Central memory CD8-positive, alpha-beta T cell (primary cell): ENCODE measurements around the gene BMX.

Experiments
- ATAC-seq: fragments of 150-1000 bp; cut with Tn5 transposase; replicated peaks from 2 replicates; pipeline ENCODE4 v1.10.0; 2022; ENCODE audit warnings: mild to moderate bottlenecking, moderate FRiP score, moderate number of reproducible peaks; ENCODE audit not compliant: poor library complexity, severe bottlenecking; ENCODE audit errors: extremely low read depth
- DNase-seq, 2 donors: peaks; one replicate each; pipeline ENCODE4 v3.0.0; 2021; ENCODE audit warnings: low spot score in 2 of 2
- H3K27ac Mint-ChIP-seq: one replicate; pipeline ENCODE4 v1.8.0; 2022; ENCODE audit warnings: low read depth, mild to moderate bottlenecking, moderate library complexity, mixed read lengths
- H3K27me3 Mint-ChIP-seq: one replicate; pipeline ENCODE4 v1.8.0; 2022; ENCODE audit warnings: mixed read lengths
- H3K36me3 Mint-ChIP-seq: one replicate; pipeline ENCODE4 v1.8.0; 2022; ENCODE audit warnings: mild to moderate bottlenecking, moderate library complexity, mixed read lengths; ENCODE audit not compliant: insufficient read depth
- H3K4me1 Mint-ChIP-seq: one replicate; pipeline ENCODE4 v1.8.0; 2022; ENCODE audit warnings: mixed read lengths
- H3K4me3 Mint-ChIP-seq: one replicate; pipeline ENCODE4 v1.8.0; 2022; ENCODE audit warnings: mild to moderate bottlenecking, moderate library complexity, mixed read lengths
- H3K9me3 Mint-ChIP-seq: one replicate; pipeline ENCODE4 v1.8.0; 2022; ENCODE audit warnings: mixed read lengths

The BMX gene

DNA sequence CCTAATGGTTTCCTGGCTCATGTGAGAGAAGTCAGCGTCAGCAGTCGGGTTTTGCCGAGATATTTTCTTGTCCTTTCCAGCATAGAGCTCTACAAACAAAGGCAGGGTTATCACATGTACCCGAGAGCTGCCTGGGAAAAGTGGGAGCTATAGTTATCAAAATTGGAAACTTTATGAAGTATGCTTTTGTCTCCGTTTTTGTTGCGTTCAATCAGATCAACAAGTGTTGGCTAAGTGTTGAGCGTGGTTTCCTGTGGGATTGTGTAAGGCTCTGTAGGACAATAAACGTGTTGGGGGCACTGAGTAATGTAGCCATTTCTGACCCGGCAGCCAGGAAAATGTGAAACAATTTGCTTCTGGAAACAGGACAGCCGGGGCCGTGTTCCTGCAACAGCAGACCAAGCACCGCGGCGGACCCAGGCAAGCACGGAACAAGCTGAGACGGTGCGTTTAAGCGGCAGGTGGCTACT lies at the start of gene BMX:
BMX (plus strand) TSS at position 311 of the 470 bp plus-strand sequence. CDS start 7,547 bp downstream, outside the sequence.
- Mint-ChIP-seq H3K4me1 (peaks cover 6% of the 10 kb centered on the region), H3K9me3 (no peaks in the 10 kb centered on the region), H3K36me3 (peaks cover 2% of the 10 kb centered on the region), H3K27ac (no peak within 1 kb of the TSS), H3K4me3 (no peak within 1 kb of the TSS), H3K27me3 (peaks cover 37% of the 10 kb centered on the region)
- DNase-seq (no peak), ATAC-seq (no peak)

DNA sequence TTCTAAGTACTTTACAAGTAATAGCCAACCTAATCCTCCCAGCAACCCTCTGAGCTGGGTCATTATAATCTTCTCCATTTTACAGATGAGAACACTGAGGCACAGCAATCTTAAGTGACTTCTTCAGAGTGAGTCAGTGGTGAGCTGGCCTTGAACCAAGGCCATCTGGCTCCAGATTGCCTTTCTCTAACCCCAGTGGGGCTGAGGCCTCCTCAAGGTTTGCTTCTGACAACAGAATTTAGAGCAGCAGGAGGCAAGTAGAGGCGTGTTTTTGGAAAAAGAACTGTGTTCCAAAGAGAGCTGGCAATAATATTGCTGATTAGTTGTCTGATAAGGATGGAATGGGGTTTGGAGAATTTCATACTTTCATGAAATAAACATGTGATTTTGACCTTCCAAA lies 48.7 kb upstream of the BMX start:
- H3K27me3 Mint-ChIP-seq, result no peaks in the 10 kb centered on the region
- no peaks in the 10 kb centered on the region for H3K4me1 Mint-ChIP-seq
- DNase-seq (no peak), ATAC-seq (no peak)
- H3K27ac Mint-ChIP-seq, result no peak overlapping the region
- H3K9me3 Mint-ChIP-seq, result no peaks in the 10 kb centered on the region
- no peak overlapping the region for H3K4me3 Mint-ChIP-seq
- no peaks in the 10 kb centered on the region for H3K36me3 Mint-ChIP-seq

DNA sequence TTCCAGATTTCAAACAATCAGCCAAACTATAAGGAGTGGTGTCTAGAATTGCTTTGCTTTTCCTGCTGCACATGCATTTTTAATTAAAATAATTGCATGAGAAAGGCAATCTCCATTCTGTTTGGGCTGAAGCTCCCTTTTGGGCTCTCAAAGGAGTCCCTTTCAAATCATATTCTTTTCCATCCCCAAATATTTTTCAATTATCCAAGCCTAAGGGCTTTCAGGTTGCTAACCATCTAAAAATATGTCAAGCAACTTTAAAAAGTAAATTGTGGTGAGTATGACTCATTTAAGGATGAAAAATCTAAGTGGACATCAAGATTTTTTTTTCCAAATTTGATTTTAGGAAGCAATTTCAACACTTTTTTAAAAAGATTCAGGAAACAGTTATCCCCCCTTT lies 35.9 kb upstream of the BMX start:
- Mint-ChIP-seq H3K9me3 (no peaks in the 10 kb centered on the region), H3K4me3 (no peak overlapping the region), H3K27me3 (no peaks in the 10 kb centered on the region), H3K36me3 (no peaks in the 10 kb centered on the region), H3K4me1 (no peaks in the 10 kb centered on the region), H3K27ac (no peak overlapping the region)
- DNase-seq (no peak), ATAC-seq (no peak)

DNA sequence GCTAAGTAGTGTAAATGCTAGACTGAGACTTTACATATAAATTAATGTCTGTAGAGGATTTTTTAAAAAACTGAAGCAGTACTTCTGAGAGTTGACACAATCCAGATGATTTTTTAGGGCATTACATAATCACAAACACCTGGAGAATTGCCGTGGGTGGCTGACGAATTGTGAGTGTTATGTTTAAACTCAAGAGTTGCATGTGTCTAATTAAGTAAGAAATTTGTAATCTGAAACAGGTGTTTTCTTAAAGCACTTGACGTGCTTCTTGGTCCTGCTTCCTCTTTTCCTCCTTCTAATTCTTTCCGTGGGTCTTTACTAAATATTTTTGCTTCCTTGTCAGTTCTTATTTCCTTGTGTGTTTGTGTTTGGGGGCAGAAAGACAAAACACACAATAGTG lies 35.3 kb upstream of the BMX start:
- no peaks in the 10 kb centered on the region for H3K27me3 Mint-ChIP-seq
- no peaks in the 10 kb centered on the region for H3K36me3 Mint-ChIP-seq
- H3K27ac Mint-ChIP-seq, result no peak overlapping the region
- no peak overlapping the region for H3K4me3 Mint-ChIP-seq
- DNase-seq (no peak), ATAC-seq (no peak)
- no peaks in the 10 kb centered on the region for H3K4me1 Mint-ChIP-seq
- H3K9me3 Mint-ChIP-seq, result no peaks in the 10 kb centered on the region

DNA sequence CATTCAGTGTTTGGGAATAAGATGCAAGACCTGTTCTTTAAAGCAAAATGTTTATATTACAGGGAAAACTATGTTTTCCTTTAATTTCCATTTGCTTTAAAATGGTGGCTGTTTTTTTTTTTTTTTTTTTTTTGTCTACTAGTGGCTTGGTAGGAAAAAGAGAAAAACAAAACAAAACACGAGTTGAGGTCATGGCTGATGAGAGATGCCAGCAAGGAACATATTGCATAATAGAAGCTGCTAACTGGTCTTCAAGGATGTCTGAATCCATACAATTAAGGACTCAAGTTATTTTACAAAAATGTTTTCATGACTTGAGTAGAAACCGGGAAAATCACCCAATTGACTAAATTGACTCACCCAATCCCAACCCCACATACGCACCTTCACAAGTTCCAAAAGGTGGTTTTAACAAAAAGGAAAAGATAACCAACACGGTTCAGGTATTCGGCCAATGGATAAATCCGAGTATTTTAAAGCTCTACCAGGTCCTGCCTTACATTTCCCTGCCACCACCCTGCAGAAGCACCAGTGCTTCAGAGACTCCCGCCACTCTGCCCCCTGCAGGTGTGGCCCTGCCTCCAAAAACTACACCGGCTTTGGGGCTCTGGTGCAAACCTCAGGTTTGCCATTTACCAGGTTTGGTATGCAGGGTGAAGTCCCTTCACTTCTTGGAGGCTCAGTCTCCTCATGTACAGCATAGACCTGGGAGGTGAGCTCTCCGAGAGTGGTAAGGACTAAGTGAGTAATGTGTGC lies 34.5 kb upstream of the BMX start:
- Mint-ChIP-seq H3K9me3 (no peaks in the 10 kb centered on the region), H3K4me1 (no peaks in the 10 kb centered on the region), H3K4me3 (no peak overlapping the region), H3K36me3 (no peaks in the 10 kb centered on the region), H3K27me3 (no peaks in the 10 kb centered on the region), H3K27ac (no peak overlapping the region)
- DNase-seq, result no peak
- ATAC-seq, result no peak

DNA sequence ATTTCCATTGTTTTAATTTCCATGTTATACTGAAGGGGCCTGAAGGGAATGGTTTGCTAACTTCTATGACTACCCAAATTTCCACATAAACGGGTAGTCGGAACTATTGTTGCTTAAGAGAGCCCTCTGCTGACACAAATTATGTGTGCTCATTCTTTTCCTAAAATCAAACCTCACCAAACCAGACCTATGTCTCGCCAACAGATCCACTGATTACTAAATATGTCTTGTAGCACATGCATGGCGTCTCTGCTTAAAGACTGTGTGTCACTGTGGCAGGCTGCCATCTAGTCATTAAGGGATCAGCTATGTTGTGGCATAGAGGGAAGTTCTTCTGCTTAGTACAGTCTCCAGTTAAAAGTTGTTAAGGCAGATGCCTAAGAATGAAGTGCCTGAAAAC lies 32.6 kb upstream of the BMX start:
- ATAC-seq (no peak), DNase-seq (no peak)
- no peak overlapping the region for H3K4me3 Mint-ChIP-seq
- no peaks in the 10 kb centered on the region for H3K27me3 Mint-ChIP-seq
- H3K27ac Mint-ChIP-seq, result no peak overlapping the region
- no peaks in the 10 kb centered on the region for H3K9me3 Mint-ChIP-seq
- H3K4me1 Mint-ChIP-seq, result no peaks in the 10 kb centered on the region
- no peaks in the 10 kb centered on the region for H3K36me3 Mint-ChIP-seq

DNA sequence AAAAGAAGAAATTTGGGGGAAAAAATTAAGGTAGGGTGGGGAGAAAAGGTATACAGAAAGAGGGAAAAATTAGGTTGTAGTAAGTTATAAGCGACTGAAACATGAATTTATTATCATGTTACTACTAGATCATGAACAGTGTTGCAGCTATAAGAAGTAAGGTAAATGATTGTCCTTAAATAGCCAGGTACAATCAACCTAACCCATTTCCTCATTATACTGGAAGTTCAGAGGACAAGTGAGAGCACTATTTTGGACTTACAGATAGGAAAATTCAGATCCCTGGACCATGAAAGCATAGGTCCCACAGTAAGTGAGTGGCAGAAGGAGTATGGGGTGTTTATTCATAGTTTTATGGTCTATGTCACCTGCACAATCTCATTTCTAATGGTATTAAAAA lies 31.0 kb upstream of the BMX start:
- DNase-seq (no peak), ATAC-seq (no peak)
- Mint-ChIP-seq H3K27ac (no peak overlapping the region), H3K9me3 (no peaks in the 10 kb centered on the region), H3K4me1 (no peaks in the 10 kb centered on the region), H3K36me3 (no peaks in the 10 kb centered on the region), H3K27me3 (peaks cover 6% of the 10 kb centered on the region), H3K4me3 (no peak overlapping the region)

DNA sequence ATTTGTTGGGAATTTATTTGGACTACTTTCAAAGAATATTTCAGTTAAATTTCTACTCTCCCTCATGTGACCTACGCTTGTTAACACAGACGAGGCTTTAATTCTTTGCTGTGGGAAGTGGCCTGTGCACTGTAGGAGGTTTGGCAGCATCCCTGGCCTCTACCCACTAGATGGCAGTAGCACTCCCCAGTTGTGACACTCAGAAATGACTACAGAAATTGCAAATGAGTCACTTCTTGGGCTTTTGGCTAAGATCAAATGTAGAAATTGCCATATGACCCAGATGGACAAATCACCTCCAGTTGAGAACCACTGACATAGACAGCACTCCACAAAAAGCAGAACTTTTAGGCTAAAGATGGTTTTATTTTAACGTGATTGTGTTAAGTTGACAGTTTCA lies 29.6 kb upstream of the BMX start:
- peak; percentile 10 to 14 for DNase-seq
- no peaks in the 10 kb centered on the region for H3K9me3 Mint-ChIP-seq
- no peak for ATAC-seq
- H3K27me3 Mint-ChIP-seq, result peaks cover 10% of the 10 kb centered on the region
- H3K4me3 Mint-ChIP-seq, result no peak overlapping the region
- H3K36me3 Mint-ChIP-seq, result no peaks in the 10 kb centered on the region
- H3K4me1 Mint-ChIP-seq, result no peaks in the 10 kb centered on the region
- no peak overlapping the region for H3K27ac Mint-ChIP-seq

DNA sequence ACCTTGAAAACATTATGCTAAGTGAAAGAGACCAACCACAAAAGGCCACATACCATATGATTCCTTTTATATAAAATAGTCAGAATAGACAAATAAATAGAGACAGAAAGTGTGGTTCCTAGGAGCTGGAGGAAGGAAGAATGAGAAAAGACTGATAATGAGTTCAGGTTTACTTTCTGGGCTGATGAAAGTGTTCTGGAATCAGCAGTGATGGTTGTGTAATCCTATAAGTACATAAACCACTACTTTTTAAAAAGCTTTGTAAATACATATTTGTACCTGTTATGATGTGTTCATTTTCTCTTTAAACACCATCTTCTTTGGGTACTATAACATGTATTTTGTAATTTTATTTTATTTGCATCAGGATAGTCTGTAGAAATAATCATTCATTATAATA lies 28.1 kb upstream of the BMX start:
- Mint-ChIP-seq H3K27me3 (peaks cover 10% of the 10 kb centered on the region), H3K9me3 (no peaks in the 10 kb centered on the region), H3K4me1 (no peaks in the 10 kb centered on the region), H3K4me3 (no peak overlapping the region), H3K27ac (no peak overlapping the region), H3K36me3 (no peaks in the 10 kb centered on the region)
- ATAC-seq (no peak), DNase-seq (no peak)

DNA sequence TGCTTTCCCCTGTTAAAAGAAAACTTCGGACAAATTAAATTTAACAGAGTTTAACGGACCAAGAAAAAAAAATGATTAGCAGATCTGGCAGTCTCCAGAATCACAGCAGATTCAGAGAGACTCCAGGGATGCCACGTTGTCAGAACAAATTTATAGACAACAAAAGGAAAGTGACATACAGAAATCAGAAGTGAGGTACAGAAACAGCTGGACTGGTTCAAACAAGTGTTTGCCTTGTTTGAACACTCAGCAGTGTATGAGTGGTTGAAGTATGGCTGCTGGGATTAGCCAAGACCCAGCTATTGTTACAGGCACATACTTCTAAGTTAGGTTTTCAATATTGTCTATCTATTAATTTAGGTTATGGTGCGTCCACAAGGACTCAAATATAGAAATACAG lies 26.6 kb upstream of the BMX start:
- DNase-seq, result no peak
- no peak overlapping the region for H3K4me3 Mint-ChIP-seq
- H3K36me3 Mint-ChIP-seq, result no peaks in the 10 kb centered on the region
- no peaks in the 10 kb centered on the region for H3K9me3 Mint-ChIP-seq
- no peak for ATAC-seq
- H3K27ac Mint-ChIP-seq, result no peak overlapping the region
- no peaks in the 10 kb centered on the region for H3K4me1 Mint-ChIP-seq
- peaks cover 10% of the 10 kb centered on the region for H3K27me3 Mint-ChIP-seq

DNA sequence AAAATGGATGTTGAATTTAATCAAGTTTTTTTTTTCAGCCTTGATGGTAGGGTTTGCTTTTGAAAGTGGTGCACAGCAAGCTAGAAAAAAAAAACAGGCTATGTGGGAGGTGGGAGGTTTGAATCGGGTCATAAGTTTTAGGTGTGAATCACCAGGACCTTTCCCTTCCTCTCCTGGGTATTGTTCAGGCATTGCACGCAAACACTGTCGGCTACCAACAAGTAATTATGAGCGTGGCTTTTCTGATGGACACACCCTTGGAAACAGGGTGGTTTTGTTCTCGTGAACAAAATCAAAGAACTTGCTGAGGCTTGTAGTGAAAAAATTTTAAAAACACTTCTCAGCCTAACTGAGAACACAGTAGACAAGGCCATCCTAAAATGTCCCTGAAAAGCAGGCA lies 25.6 kb upstream of the BMX start:
- Mint-ChIP-seq H3K36me3 (no peaks in the 10 kb centered on the region), H3K4me1 (no peaks in the 10 kb centered on the region), H3K4me3 (no peak overlapping the region), H3K9me3 (no peaks in the 10 kb centered on the region), H3K27me3 (peaks cover 10% of the 10 kb centered on the region), H3K27ac (no peak overlapping the region)
- DNase-seq (no peak), ATAC-seq (no peak)

DNA sequence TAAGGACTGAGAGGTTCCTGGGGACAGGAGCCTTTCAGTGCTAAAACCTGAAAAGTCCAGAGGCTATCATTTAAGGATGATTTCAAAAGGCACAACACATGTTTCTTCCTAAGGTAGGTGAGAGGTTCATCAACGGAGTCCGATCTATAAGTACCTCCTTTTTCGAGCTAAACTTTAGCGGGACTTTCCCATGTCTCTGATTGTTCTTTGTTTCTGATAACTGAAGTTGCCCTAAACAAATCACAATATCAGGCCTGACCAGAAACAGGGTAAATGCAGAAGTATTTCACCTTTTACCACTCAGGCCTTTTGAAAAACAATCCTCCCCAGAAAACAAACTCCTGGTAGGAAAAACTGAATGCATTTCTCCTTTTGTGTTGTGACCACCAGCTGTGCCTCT lies 25.1 kb upstream of the BMX start:
- Mint-ChIP-seq H3K36me3 (no peaks in the 10 kb centered on the region), H3K27ac (no peak overlapping the region), H3K4me3 (no peak overlapping the region), H3K4me1 (no peaks in the 10 kb centered on the region), H3K27me3 (peaks cover 10% of the 10 kb centered on the region), H3K9me3 (no peaks in the 10 kb centered on the region)
- DNase-seq (no peak), ATAC-seq (no peak)

DNA sequence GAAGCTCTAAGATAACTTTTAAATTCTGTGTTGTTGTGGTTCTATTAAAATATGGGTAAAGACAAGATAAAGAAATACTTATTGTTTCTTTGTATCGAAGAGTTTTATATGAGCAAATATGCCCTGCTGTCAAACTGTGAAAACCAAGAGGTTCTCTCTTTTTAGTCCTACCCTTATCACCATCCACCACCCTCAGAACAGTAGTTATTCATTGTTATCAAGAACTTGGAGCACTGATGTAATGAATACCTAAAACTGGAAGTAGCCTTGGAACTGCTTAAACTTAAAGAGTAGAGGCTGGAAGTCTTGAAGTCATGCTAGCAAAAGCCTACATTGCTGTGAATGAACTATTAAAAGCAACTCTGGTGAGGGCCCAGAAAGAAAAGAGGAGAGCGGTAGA lies 16.7 kb upstream of the BMX start:
- Mint-ChIP-seq H3K27me3 (peaks cover 9% of the 10 kb centered on the region), H3K4me1 (no peaks in the 10 kb centered on the region), H3K4me3 (no peak overlapping the region), H3K36me3 (no peaks in the 10 kb centered on the region), H3K9me3 (no peaks in the 10 kb centered on the region), H3K27ac (no peak overlapping the region)
- ATAC-seq (no peak), DNase-seq (no peak)
